Fibroblast of the aortic adventitia (primary cell): Measurements from ENCODE around the gene MAD1L1. TPM values are rescaled to one million over a fixed set of nuclear protein-coding genes. Genes with fewer than 3 reads are reported as not detected.

Experiments
- DNase-seq: peaks from one replicate; pipeline ENCODE4 v3.0.0-alpha.2; 2010; ENCODE audit warnings: low read depth
- H3K4me3 ChIP-seq: 2 replicates; pipeline ENCODE4 v1.5.1; 2011; ENCODE audit warnings: low read depth, mild to moderate bottlenecking, control low read depth, low read length, moderate library complexity
- CTCF ChIP-seq: IDR thresholded peaks from 2 replicates; pipeline ENCODE4 v1.5.1; 2011; ENCODE audit warnings: mild to moderate bottlenecking, low read length, control low read depth, inconsistent platforms; ENCODE audit not compliant: insufficient read depth
- total RNA-seq: library from RNA; depleted of rRNA; stranded (reverse); fragments of >200 nt; gene quantifications from 2 replicates; pipeline ENCODE4 v1.2.3, GENCODE V29; 2012; ENCODE audit warnings: low replicate concordance

Gene MAD1L1
- total RNA-seq, 1 donor: 22.9 TPM

- TF ChIP-seq CTCF: no peak
- DNase-seq: no peak
- no peak overlapping the region for H3K4me3 ChIP-seq
Observed at GRCh38 chr7:2023877-2024566, 208.7 kb downstream of the MAD1L1 start.

- TF ChIP-seq CTCF: no peak
- DNase-seq: no peak
- H3K4me3 ChIP-seq: no peak overlapping the region
Observed at GRCh38 chr7:2022737-2023250, 210.0 kb downstream of the MAD1L1 start.

- no peak for TF ChIP-seq CTCF
- H3K4me3 ChIP-seq: no peak overlapping the region
- DNase-seq: no peak
Observed at GRCh38 chr7:2022021-2022409, 210.7 kb downstream of the MAD1L1 start.

- peak overlapping the region; percentile 17 for H3K4me3 ChIP-seq
- TF ChIP-seq CTCF: no peak
- peak; percentile 96 for DNase-seq
Observed at GRCh38 chr7:2019711-2020511, 212.8 kb downstream of the MAD1L1 start.

GRCh38 chr7:2019461-2019710, 213.4 kb downstream of the MAD1L1 start:
- no peak for DNase-seq
- H3K4me3 ChIP-seq: peak overlapping the region; percentile 44
- no peak for TF ChIP-seq CTCF

GRCh38 chr7:2018569-2019460, 213.9 kb downstream of the MAD1L1 start:
- H3K4me3 ChIP-seq: peak overlapping the region; percentile 44
- DNase-seq: peak; percentile 88
- TF ChIP-seq CTCF: no peak
